HCT116 (cell line): ENCODE data around the gene AK2.

Experiments used
- CTCF ChIP-seq, 3 experiments: fragments of 200-600 bp in 1 of 3; sonication (generic) in 1 of 3; IDR thresholded peaks in 2 of 3; conservative IDR thresholded peaks in 1 of 3; 2 replicates each; pipeline ENCODE4 v1.5.1; 2012 to 2017; ENCODE audit warnings: low read depth in 2 of 3, low read length in 2 of 3, antibody characterized with exemption in 1 of 3, borderline replicate concordance in 1 of 3, control low read depth in 1 of 3, mild to moderate bottlenecking in 1 of 3, mixed read lengths in 1 of 3, mixed run types in 1 of 3, moderate library complexity in 1 of 3; ENCODE audit not compliant: insufficient read depth in 1 of 3
- POLR2A ChIP-seq: IDR thresholded peaks from 2 replicates; pipeline ENCODE4 v1.7.0; 2011; ENCODE audit warnings: borderline replicate concordance; ENCODE audit not compliant: insufficient read depth, insufficient read length; ENCODE audit errors: extremely low read depth
- YY1 ChIP-seq: IDR thresholded peaks from 2 replicates; pipeline ENCODE4 v1.6.1; 2011; ENCODE audit warnings: low read length, low read depth, moderate library complexity, mild to moderate bottlenecking; ENCODE audit not compliant: insufficient replicate concordance; ENCODE audit errors: extremely low read depth

- TF ChIP-seq POLR2A (peak; percentile 97), CTCF (IDR thresholded peaks at IDR 0.05 in 2 of 3, conservative IDR thresholded peaks at IDR 0.05 in 1 of 3; ENCODE audit: borderline replicate concordance in 1 of 3, insufficient read depth in 1 of 3, low read depth in 2 of 3, low read length in 2 of 3) (no peak), YY1 (peak; percentile 91)
Observed at GRCh38 chr1:32964461-32965250, 72.0 kb downstream of the AK2 start, which contains the start of gene RNF19B.
